Lower leg skin (tissue), 3 donors: ENCODE data around the gene SPSB1.

Experiments used
- CTCF ChIP-seq, 3 donors: fragments of 450-650 bp; IDR thresholded peaks; one replicate each; pipeline ENCODE4 v1.5.1; 2016; ENCODE audit warnings: antibody characterized with exemption in 3 of 3, mild to moderate bottlenecking in 3 of 3, moderate library complexity in 2 of 3
- POLR2A ChIP-seq, 2 donors: fragments of 450-650 bp; IDR thresholded peaks; one replicate each; pipeline ENCODE4 v1.6.1; 2016 to 2017; ENCODE audit warnings: antibody characterized with exemption in 2 of 2, mild to moderate bottlenecking in 1 of 2, moderate library complexity in 1 of 2

GRCh38 chr1:9375912-9376311 lies 83.2 kb downstream of the SPSB1 start:
- TF ChIP-seq CTCF (IDR thresholded peaks at IDR 0.05): no peak
- no peak for TF ChIP-seq POLR2A (IDR thresholded peaks at IDR 0.05)
